Measurements from ENCODE around the gene CHN1.

Gene CHN1

GRCh38 chr2:174908284-174908683 is 96.9 kb downstream of the CHN1 start:
- Histone ChIP-seq H4K20me1 (ENCODE audit: control insufficient read depth, insufficient read depth, low read depth, low read length) (no peaks in the 10 kb centered on the region), H3K36me3 (ENCODE audit: control insufficient read depth, low read length) (no peaks in the 10 kb centered on the region), H3K9me2 (replicated peaks; ENCODE audit: control insufficient read depth, low read length) (no peaks in the 10 kb centered on the region), H3K9me3 (ENCODE audit: control insufficient read depth, insufficient read depth, low read length) (no peaks in the 10 kb centered on the region), H3K27me3 (ENCODE audit: control insufficient read depth, low read length) (peaks cover 3% of the 10 kb centered on the region; the same call in 1 of the 2 replicates), H3K79me2 (ENCODE audit: control insufficient read depth, low read length) (no peaks in the 10 kb centered on the region), H3K27ac (ENCODE audit: low read depth, low read length) (no peak overlapping the region), H3K4me3 (ENCODE audit: low read length) (no peak overlapping the region), H3F3A (ENCODE audit: control insufficient read depth, insufficient read depth) (no peaks in the 10 kb centered on the region), H3K4me1 (ENCODE audit: control insufficient read depth, low read length) (no peaks in the 10 kb centered on the region), H3K4me2 (ENCODE audit: low read length) (no peak overlapping the region)
- no peak for TF ChIP-seq CTCF (IDR thresholded peaks at IDR 0.05; ENCODE audit: low read depth, low read length, poor library complexity, severe bottlenecking)
- no peak for TF ChIP-seq EZH2phosphoT487 (IDR thresholded peaks at IDR 0.05; ENCODE audit: borderline replicate concordance, low read length)

GRCh38 chr2:174903264-174903556 is 102.0 kb downstream of the CHN1 start:
- Histone ChIP-seq H3K9me3 (ENCODE audit: control insufficient read depth, insufficient read depth, low read length) (no peaks in the 10 kb centered on the region), H3K4me1 (ENCODE audit: control insufficient read depth, low read length) (no peaks in the 10 kb centered on the region), H3K27ac (ENCODE audit: low read depth, low read length) (no peak overlapping the region), H4K20me1 (ENCODE audit: control insufficient read depth, insufficient read depth, low read depth, low read length) (no peaks in the 10 kb centered on the region), H3K4me2 (ENCODE audit: low read length) (no peak overlapping the region), H3K4me3 (ENCODE audit: low read length) (no peak overlapping the region), H3F3A (ENCODE audit: control insufficient read depth, insufficient read depth) (no peaks in the 10 kb centered on the region), H3K36me3 (ENCODE audit: control insufficient read depth, low read length) (no peaks in the 10 kb centered on the region), H3K27me3 (ENCODE audit: control insufficient read depth, low read length) (no peaks in the 10 kb centered on the region; the same call in 1 of the 2 replicates), H3K9me2 (replicated peaks; ENCODE audit: control insufficient read depth, low read length) (no peaks in the 10 kb centered on the region), H3K79me2 (ENCODE audit: control insufficient read depth, low read length) (no peaks in the 10 kb centered on the region)
- TF ChIP-seq CTCF (IDR thresholded peaks at IDR 0.05; ENCODE audit: low read depth, low read length, poor library complexity, severe bottlenecking), result no peak
- TF ChIP-seq EZH2phosphoT487 (IDR thresholded peaks at IDR 0.05; ENCODE audit: borderline replicate concordance, low read length), result no peak

GRCh38 chr2:174902506-174903263 is 102.5 kb downstream of the CHN1 start:
- Histone ChIP-seq H3K9me3 (ENCODE audit: control insufficient read depth, insufficient read depth, low read length) (no peaks in the 10 kb centered on the region), H3K4me2 (ENCODE audit: low read length) (no peak overlapping the region), H3K4me3 (ENCODE audit: low read length) (no peak overlapping the region)

More at GRCh38 chr2:174902506-174903263, 102.5 kb downstream of the CHN1 start:
- Histone ChIP-seq H3K27me3 (ENCODE audit: control insufficient read depth, low read length) (no peaks in the 10 kb centered on the region; the same call in 1 of the 2 replicates), H4K20me1 (ENCODE audit: control insufficient read depth, insufficient read depth, low read depth, low read length) (no peaks in the 10 kb centered on the region), H3K4me1 (ENCODE audit: control insufficient read depth, low read length) (no peaks in the 10 kb centered on the region), H3F3A (ENCODE audit: control insufficient read depth, insufficient read depth) (no peaks in the 10 kb centered on the region), H3K9me2 (replicated peaks; ENCODE audit: control insufficient read depth, low read length) (no peaks in the 10 kb centered on the region), H3K27ac (ENCODE audit: low read depth, low read length) (no peak overlapping the region), H3K79me2 (ENCODE audit: control insufficient read depth, low read length) (no peaks in the 10 kb centered on the region), H3K36me3 (ENCODE audit: control insufficient read depth, low read length) (no peaks in the 10 kb centered on the region)
- no peak for TF ChIP-seq CTCF (IDR thresholded peaks at IDR 0.05; ENCODE audit: low read depth, low read length, poor library complexity, severe bottlenecking)
- TF ChIP-seq EZH2phosphoT487 (IDR thresholded peaks at IDR 0.05; ENCODE audit: borderline replicate concordance, low read length), result no peak
